Ishikawa (cell line): ENCODE data around the gene NDRG2.

Experiments used
- CEBPB ChIP-seq: IDR thresholded peaks from 2 replicates; pipeline ENCODE4 v1.6.1; 2012
- CREB1 ChIP-seq: IDR thresholded peaks from 2 replicates; pipeline ENCODE4 v1.6.1; 2012; ENCODE audit warnings: low read depth
- EP300 ChIP-seq: IDR thresholded peaks from 2 replicates; pipeline ENCODE4 v1.6.1; 2012; ENCODE audit warnings: borderline replicate concordance
- RAD21 ChIP-seq: IDR thresholded peaks from 2 replicates; pipeline ENCODE4 v1.6.1; 2012; ENCODE audit warnings: low read depth
- TAF1 ChIP-seq: IDR thresholded peaks from 2 replicates; pipeline ENCODE4 v1.6.1; 2012; ENCODE audit warnings: low read depth, mild to moderate bottlenecking
- TF ChIP-seq, protein P1 (sequence below): IDR thresholded peaks from 2 replicates; pipeline ENCODE4 v1.6.1; 2012; ENCODE audit warnings: low read depth, mild to moderate bottlenecking
- TF ChIP-seq, protein P2 (sequence below): IDR thresholded peaks from 2 replicates; pipeline ENCODE4 v1.6.1; 2012

GRCh38 chr14:21041676-21042433 lies 17.0 kb upstream of the NDRG2 start, which contains the start of gene RNASE7:
- TF ChIP-seq EP300, result no peak
- TF ChIP-seq CREB1, result no peak
- TF ChIP-seq, protein P1, sequence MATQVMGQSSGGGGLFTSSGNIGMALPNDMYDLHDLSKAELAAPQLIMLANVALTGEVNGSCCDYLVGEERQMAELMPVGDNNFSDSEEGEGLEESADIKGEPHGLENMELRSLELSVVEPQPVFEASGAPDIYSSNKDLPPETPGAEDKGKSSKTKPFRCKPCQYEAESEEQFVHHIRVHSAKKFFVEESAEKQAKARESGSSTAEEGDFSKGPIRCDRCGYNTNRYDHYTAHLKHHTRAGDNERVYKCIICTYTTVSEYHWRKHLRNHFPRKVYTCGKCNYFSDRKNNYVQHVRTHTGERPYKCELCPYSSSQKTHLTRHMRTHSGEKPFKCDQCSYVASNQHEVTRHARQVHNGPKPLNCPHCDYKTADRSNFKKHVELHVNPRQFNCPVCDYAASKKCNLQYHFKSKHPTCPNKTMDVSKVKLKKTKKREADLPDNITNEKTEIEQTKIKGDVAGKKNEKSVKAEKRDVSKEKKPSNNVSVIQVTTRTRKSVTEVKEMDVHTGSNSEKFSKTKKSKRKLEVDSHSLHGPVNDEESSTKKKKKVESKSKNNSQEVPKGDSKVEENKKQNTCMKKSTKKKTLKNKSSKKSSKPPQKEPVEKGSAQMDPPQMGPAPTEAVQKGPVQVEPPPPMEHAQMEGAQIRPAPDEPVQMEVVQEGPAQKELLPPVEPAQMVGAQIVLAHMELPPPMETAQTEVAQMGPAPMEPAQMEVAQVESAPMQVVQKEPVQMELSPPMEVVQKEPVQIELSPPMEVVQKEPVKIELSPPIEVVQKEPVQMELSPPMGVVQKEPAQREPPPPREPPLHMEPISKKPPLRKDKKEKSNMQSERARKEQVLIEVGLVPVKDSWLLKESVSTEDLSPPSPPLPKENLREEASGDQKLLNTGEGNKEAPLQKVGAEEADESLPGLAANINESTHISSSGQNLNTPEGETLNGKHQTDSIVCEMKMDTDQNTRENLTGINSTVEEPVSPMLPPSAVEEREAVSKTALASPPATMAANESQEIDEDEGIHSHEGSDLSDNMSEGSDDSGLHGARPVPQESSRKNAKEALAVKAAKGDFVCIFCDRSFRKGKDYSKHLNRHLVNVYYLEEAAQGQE, result no peak
- TF ChIP-seq, protein P2, sequence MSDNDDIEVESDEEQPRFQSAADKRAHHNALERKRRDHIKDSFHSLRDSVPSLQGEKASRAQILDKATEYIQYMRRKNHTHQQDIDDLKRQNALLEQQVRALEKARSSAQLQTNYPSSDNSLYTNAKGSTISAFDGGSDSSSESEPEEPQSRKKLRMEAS, result no peak
- TF ChIP-seq TAF1, result no peak
- TF ChIP-seq CEBPB, result no peak
- no peak for TF ChIP-seq RAD21
